ENCODE data around the gene TRIP12. TPM values are rescaled to one million over a fixed set of nuclear protein-coding genes. Genes with fewer than 3 reads are reported as not detected.

The TRIP12 gene
- total and polyA plus RNA-seq, 2 of the 8 experiments (the other 6 are each of a cell fraction or from before 2014, with no cell fraction given): 23.1 to 174 TPM

DNA sequence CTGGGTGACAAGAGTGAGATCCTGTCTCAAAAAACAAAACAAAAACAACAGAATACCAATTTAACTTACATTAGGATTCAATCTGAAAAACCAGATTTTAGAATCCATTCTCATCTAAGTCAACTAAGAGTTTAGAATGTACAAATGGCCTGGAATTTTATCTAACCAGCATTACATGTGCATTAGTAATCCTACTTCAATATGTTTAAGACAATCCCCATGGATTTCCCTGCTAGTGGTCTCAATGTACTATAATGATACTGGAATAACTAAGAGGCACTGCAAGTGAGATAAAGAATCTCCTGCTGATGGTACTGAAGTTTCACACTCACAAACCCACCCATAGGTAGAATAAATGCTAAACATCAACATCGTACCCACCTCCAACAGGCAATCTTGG is 153.6 kb downstream of the TRIP12 start:
- Histone ChIP-seq H2BK20ac (ENCODE audit: low read length) (no peak overlapping the region), H3K14ac (ENCODE audit: insufficient read length) (no peak overlapping the region), H3K4me3 (ENCODE audit: extremely low read depth in 1 of 4, insufficient read depth in 2 of 4, low read depth in 3 of 4, low read length in 4 of 4) (no peak overlapping the region), H3K79me2 (ENCODE audit: control insufficient read depth in 1 of 2, insufficient read depth in 2 of 2, low read length in 2 of 2) (no peaks in the 10 kb centered on the region), H2BK120ac (replicated peaks; ENCODE audit: low read depth, low read length) (no peak overlapping the region), H4K20me1 (replicated peaks in 1 of 2; ENCODE audit: control insufficient read depth in 1 of 2, insufficient read depth in 2 of 2, low read length in 2 of 2) (peaks cover 0 to 2% of the 10 kb centered on the region in 2 experiments), H3K36me3 (ENCODE audit: control insufficient read depth in 2 of 4, insufficient read depth in 4 of 4, low read length in 3 of 4) (peaks cover 0 to 53% (median 18%) of the 10 kb centered on the region in 4 experiments; a peak in 6 of 8 replicates), H3K18ac (ENCODE audit: extremely low read depth, low read length) (no peak overlapping the region), H3K4me1 (replicated peaks in 1 of 4; ENCODE audit: control insufficient read depth in 3 of 4, insufficient read depth in 4 of 4, low read length in 3 of 4) (no peaks in the 10 kb centered on the region), H2BK5ac (ENCODE audit: low read depth, low read length) (no peak overlapping the region), H3K79me1 (ENCODE audit: low read depth, low read length) (no peaks in the 10 kb centered on the region), H2BK15ac (ENCODE audit: low read length) (no peak overlapping the region), H4K5ac (ENCODE audit: insufficient read length, low read depth, low read length) (no peak overlapping the region), H3K9ac (replicated peaks in 1 of 4; ENCODE audit: extremely low read depth in 1 of 4, low read depth in 3 of 4, low read length in 3 of 4) (no peak overlapping the region), H2BK12ac (ENCODE audit: low read depth, low read length) (no peak overlapping the region), H3K23ac (ENCODE audit: insufficient read length) (no peak overlapping the region), H2AK5ac (ENCODE audit: low read depth, low read length) (no peak overlapping the region), H3K56ac (replicated peaks; ENCODE audit: insufficient read length, low read depth, low read length) (no peak overlapping the region), H3K4me2 (ENCODE audit: insufficient read depth in 1 of 2, low read depth in 2 of 2, low read length in 2 of 2) (no peak overlapping the region), H2AFZ (ENCODE audit: low read length) (no peak overlapping the region), H3K4ac (replicated peaks; ENCODE audit: insufficient read length, low read depth, low read length) (no peak overlapping the region), H3K27ac (ENCODE audit: low read depth, low read length) (no peak overlapping the region), H4K91ac (replicated peaks; ENCODE audit: insufficient read length, low read length) (no peak overlapping the region), H3K9me3 (ENCODE audit: insufficient read depth in 2 of 2, low read depth in 1 of 2, low read length in 1 of 2) (no peaks in the 10 kb centered on the region), H3K27me3 (replicated peaks in 1 of 4; ENCODE audit: control insufficient read depth in 3 of 4, extremely low read depth in 1 of 4, insufficient read depth in 3 of 4, low read length in 3 of 4) (no peaks in the 10 kb centered on the region), H3K23me2 (ENCODE audit: low read depth, low read length) (no peaks in the 10 kb centered on the region), H4K8ac (ENCODE audit: extremely low read depth, insufficient read depth, low read length) (no peak overlapping the region)
- FAIRE-seq (no peak), DNase-seq (ENCODE audit: low read depth in 1 of 2, low spot score in 2 of 2) (no peak)
- WGBS, 2 experiments (ENCODE audit: extremely low coverage in 1 of 2, insufficient coverage in 1 of 2, insufficient read length in 1 of 2, insufficient replicate concordance in 2 of 2, low coverage in 1 of 2, low lambda C conversion rate in 2 of 2, missing lambda C conversion rate in 1 of 2): 100% methylated on average over 1 of the region's 1 CpG; no CpG with 5 or more reads in 1 of the 2 experiments
- CTCF ChIA-PET (ENCODE audit: partially characterized antibody): interaction anchor here (4.3 kb wide), 1 partner anchor 12 kb away, joined by 24 read pairs; no protein-coding TSS in a partner anchor
- POLR2A ChIA-PET (ENCODE audit: partially characterized antibody): no interaction called here
- TF ChIP-seq CTBP2 (IDR thresholded peaks at IDR 0.05; ENCODE audit: borderline replicate concordance, insufficient read depth, insufficient read length, low read length) (no peak), NRF1 (IDR thresholded peaks at IDR 0.05; ENCODE audit: low read depth, low read length) (no peak), BRCA1 (IDR thresholded peaks at IDR 0.05; ENCODE audit: low read depth, low read length) (no peak), CEBPB (IDR thresholded peaks at IDR 0.05; ENCODE audit: low read depth, low read length) (no peak), FOSL1 (IDR thresholded peaks at IDR 0.05; ENCODE audit: insufficient read depth, low read depth, low read length) (no peak), TBP (IDR thresholded peaks at IDR 0.05; ENCODE audit: low read depth, low read length) (no peak), HDAC6 (IDR thresholded peaks at IDR 0.05; ENCODE audit: low read depth, low read length) (no peak), POLR2AphosphoS5 (IDR thresholded peaks at IDR 0.05; ENCODE audit: low read depth, low read length) (no peak), TEAD4 (IDR thresholded peaks at IDR 0.05; ENCODE audit: low read depth, low read length) (no peak), CBX8 (IDR thresholded peaks at IDR 0.05; ENCODE audit: borderline replicate concordance, low read depth, low read length) (no peak)
